GM12874 (cell line): ENCODE results near the gene FMO5.

Source experiments
- TF ChIP-seq, protein P1 (sequence below): IDR thresholded peaks from 2 replicates; pipeline ENCODE4 v1.5.1; 2011; ENCODE audit warnings: low read depth, mild to moderate bottlenecking, control low read depth, low read length, moderate library complexity; ENCODE audit not compliant: insufficient read depth

FMO5 gene

DNA sequence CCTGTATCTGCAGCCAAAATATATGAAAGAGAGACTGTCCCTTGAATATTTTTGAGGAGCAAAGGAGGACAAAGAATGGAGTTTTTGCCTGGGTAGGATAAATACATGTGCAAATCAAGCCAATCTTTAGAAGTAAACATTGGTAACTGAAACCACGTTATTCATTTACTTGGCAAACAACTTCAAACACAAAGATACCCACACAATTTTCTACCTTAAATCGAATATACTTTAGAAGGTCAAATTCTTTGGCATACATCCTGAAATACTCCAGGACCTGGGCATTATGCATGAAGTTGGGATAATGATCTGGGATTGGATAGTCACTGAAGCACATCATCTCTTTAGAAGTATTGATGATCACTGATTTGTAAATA lies 9.6 kb downstream of the FMO5 start:
- TF ChIP-seq, protein P1, sequence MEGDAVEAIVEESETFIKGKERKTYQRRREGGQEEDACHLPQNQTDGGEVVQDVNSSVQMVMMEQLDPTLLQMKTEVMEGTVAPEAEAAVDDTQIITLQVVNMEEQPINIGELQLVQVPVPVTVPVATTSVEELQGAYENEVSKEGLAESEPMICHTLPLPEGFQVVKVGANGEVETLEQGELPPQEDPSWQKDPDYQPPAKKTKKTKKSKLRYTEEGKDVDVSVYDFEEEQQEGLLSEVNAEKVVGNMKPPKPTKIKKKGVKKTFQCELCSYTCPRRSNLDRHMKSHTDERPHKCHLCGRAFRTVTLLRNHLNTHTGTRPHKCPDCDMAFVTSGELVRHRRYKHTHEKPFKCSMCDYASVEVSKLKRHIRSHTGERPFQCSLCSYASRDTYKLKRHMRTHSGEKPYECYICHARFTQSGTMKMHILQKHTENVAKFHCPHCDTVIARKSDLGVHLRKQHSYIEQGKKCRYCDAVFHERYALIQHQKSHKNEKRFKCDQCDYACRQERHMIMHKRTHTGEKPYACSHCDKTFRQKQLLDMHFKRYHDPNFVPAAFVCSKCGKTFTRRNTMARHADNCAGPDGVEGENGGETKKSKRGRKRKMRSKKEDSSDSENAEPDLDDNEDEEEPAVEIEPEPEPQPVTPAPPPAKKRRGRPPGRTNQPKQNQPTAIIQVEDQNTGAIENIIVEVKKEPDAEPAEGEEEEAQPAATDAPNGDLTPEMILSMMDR, result no peak

DNA sequence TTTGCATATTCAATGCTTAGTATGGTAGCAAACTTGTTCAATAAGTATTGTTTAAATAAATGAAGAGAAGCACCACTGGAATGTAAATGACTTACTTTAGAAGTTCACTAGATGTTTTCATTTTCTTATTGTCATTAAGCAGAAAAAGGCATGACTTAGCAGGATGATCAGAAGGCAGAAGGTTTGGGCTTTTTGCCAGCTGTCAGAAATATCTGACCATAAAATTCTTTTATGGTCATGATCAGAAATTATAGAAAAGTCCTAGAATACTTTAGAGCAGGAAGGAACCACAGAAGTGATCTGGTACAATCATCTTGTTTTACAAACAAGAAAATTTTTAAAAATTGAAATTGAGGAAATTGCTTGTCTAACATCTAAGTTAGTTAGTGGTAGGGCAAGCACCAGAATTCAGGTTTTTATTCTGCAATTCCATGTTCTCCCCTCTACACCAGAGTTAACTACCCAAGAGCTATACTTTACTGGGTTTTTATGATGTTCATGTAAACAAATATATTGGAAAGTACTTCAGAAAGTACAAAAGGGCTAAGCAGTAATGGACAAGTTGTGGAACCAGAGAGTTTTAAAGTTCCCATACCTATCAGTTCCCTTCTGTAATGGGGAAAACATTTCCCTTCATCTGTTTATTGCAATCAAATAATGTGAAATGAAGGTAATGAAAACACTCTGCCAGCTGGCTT lies 10.1 kb downstream of the FMO5 start:
- TF ChIP-seq, protein P1, result no peak

DNA sequence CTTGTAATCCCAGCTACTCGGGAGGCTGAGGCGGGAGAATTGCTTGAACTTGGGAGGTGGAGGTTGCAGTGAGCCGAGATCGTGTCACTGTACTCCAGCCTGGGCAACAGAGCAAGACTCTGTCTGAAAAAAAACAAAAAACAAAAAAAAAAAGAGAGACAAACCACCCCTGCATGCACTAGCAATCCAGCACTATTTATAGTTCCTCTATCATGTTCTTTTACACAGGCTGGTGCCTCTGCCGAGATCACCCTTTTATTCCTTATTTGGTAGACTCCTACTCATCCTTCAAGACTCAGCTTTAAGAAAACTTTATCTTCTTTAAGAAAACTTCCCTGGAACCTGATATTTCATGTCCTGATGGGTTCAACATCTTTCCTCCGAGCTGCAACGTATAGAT lies 10.8 kb downstream of the FMO5 start:
- TF ChIP-seq, protein P1, result no peak

DNA sequence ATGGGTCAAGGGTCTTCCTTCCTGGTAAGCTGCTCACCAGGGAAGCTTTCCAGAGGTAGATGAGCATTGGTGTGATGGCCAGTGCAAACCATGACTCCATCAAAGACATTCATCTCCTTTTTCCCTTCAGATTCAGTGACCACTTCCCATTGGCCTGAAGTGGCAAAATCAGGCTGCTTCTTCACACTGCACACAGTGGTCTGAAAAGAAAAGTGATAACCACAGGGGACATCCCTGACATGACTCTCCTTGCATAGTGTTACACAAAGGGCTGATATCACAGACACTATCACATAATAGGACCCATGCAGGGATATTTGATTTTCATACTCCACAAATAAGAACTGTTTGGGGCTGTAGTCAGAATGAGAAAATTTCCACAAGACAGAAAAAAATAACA lies 11.9 kb downstream of the FMO5 start:
- TF ChIP-seq, protein P1, result no peak

DNA sequence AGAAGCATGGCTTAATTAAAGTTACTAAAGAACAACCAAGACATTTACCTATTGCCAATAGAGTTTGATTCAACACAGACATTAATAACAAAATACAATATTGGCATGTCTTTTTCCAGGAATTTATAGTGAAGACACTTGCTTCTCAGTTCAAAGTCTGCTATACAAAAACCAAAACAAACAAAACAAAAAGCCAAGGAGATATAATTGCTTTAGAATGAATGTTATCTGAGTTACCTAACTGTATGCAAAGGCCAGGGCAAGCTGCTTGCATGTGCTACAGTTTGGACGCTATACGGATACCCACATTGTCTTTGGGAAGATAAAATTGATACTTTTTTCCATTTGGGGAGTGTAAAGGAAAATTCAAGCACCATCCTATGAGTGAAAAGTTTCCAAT lies 13.6 kb downstream of the FMO5 start:
- TF ChIP-seq, protein P1, result no peak

DNA sequence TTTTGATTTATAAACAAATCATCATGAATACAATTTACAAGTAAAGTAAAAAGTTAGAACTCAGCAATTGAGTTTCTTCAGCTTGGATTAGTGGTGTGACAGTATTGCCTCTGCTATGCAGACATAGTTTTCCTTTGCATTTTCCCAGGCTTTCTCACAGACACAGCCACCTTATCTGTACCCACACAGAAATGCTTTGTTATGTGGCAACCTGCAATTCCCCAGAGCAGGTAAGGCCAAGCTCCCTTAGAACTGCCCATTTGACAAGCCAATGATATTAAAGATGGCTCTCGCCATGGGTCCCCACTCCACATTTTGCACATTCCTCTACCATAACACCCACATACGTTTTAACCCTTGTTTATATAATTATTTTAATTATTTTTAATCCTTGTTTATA lies 14.2 kb downstream of the FMO5 start:
- TF ChIP-seq, protein P1, result no peak

DNA sequence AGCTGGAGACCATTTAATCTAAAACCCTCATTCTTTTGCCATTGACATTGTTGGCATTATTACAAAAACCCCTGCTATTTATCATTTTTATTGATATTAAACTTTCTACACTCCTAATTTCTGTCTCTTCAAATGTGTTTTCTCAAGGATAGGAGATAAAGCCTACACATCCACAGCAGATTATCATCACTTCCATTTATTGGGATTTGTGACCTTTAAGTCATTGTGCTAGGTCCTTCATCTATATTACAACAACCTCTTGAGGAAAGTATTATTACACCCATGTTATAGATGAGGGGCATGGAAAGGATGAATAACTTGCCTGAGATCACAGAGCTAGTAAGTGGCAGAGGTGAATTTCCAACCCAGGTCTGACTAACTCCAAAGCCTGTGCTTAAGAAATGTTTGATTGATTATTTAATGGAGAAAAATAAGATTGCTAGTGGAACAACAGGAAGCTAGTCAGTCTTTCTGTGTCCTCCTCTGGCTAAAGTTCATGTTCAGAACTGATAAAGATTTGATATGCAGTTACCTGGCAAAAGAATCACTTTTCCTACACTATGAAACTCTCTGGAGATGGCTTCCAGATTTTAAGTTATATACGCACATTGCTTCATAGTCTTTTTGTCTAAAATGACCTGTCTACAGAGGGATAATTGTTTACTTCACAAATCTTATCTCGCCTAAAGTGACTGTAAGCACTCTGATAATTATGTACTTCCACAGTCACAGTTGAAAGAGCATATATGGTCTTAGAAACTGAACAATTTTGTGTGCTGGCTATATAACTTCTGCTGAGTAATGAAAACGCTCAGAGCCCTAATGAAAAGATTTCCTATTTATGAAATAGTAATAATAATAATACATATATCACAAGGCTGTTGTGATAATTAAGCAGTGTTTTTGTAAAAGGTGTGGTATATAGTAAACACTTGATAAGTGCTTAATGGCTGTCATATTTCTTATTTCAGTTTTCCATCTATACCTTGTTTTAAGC lies 15.0 kb downstream of the FMO5 start:
- TF ChIP-seq, protein P1, result no peak
